Mesodermal cell (in vitro differentiated cells): ENCODE measurements around the gene FAM114A1.
"Not testable (repeated sequence)": the region's sequence is repeated elsewhere in the genome, so short reads cannot be mapped to it uniquely, and the experiment has no call there.

Source experiments
- H3K27ac ChIP-seq: 2 replicates; pipeline ENCODE4 v1.7.0; 2013; ENCODE audit warnings: mild to moderate bottlenecking, low read depth, low read length, moderate library complexity; ENCODE audit not compliant: severe bottlenecking
- H3K36me3 ChIP-seq: 2 replicates; pipeline ENCODE4 v1.7.1; 2013; ENCODE audit warnings: mild to moderate bottlenecking, low read length, moderate library complexity; ENCODE audit not compliant: control insufficient read depth, insufficient read depth
- H3K4me1 ChIP-seq: one replicate; pipeline ENCODE4 v1.7.1; 2013; ENCODE audit warnings: mild to moderate bottlenecking, low read length; ENCODE audit not compliant: insufficient read depth, control insufficient read depth, poor library complexity, severe bottlenecking
- H3K4me3 ChIP-seq: 2 replicates; pipeline ENCODE4 v1.7.0; 2013; ENCODE audit warnings: low read length, control low read depth, mild to moderate bottlenecking; ENCODE audit not compliant: insufficient read depth, poor library complexity, severe bottlenecking; ENCODE audit errors: extremely low read depth
- H3K9me3 ChIP-seq: 2 replicates; pipeline ENCODE4 v1.7.1; 2013; ENCODE audit warnings: mild to moderate bottlenecking, low read length, moderate library complexity; ENCODE audit not compliant: control insufficient read depth
- WGBS, 2 experiments: methylation state at CpG; one replicate each; pipeline ENCODE4 v1.1.5; 2013; ENCODE audit warnings: missing lambda C conversion rate in 2 of 2; ENCODE audit not compliant: insufficient coverage in 2 of 2; 5-methylcytosine and 5-hydroxymethylcytosine counted together

FAM114A1 gene

DNA sequence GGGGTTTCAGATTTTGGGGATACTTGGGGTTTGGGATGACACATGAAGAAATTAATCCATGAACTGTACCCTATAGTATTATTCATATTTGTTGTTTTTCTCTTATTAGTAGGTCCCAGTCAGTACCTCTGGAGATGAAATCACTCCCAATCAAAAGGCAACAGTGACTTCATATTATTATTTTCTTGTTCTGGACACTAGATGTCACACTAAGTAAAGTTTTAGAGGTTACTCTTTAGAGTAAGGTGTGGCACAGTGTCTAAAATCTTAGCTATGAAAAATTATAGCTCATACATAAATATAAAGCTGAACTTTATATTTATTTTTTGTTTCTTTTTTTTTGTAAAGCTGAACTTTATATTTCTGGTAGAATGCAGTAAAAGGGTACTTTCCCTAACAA lies 35.1 kb downstream of the FAM114A1 start:
- Histone ChIP-seq H3K27ac (no peak overlapping the region), H3K4me3 (no peak overlapping the region), H3K36me3 (peaks cover 65% of the 10 kb centered on the region), H3K4me1 (no peaks in the 10 kb centered on the region), H3K9me3 (no peaks in the 10 kb centered on the region)

DNA sequence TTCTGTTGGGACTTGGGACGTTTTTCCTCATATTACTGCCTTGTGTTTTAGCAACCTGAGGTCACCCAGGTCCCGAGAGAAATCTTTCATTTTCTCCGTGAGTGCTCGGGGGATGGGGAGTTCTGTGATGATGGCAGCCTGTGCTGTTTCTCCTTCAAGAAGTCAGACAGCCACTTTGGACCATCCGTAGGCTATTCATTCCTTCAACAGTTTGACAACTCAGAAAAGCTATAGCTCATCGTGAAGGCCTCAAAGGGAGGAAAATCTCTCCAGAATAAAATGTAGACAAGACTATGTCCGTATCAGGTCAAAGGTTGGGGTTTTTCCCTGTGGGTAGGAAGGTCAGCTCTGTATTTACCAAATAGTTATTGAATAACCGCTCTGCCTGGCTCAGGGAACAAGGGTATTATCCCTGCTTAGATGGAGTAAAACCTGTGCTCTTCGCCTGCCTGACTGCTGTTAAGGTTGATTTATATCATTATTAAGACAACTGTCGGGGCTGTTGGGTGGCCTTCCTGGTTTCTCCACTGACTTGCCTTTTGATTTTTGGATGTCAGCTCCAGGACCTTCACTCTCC lies 36.6 kb downstream of the FAM114A1 start:
- H3K4me1 ChIP-seq = no peaks in the 10 kb centered on the region
- no peak overlapping the region for H3K4me3 ChIP-seq
- 82 to 84% methylated on average over 4 to 7 of the region's 10 CpGs for WGBS, 2 experiments
- H3K36me3 ChIP-seq = peaks cover 67% of the 10 kb centered on the region
- no peak overlapping the region for H3K27ac ChIP-seq
- H3K9me3 ChIP-seq = no peaks in the 10 kb centered on the region

GRCh38 chr4:38904682-38905081 lies 37.1 kb downstream of the FAM114A1 start:
- Histone ChIP-seq H3K9me3 (no peaks in the 10 kb centered on the region), H3K36me3 (peaks cover 67% of the 10 kb centered on the region), H3K4me3 (no peak overlapping the region), H3K27ac (no peak overlapping the region), H3K4me1 (no peaks in the 10 kb centered on the region)
- WGBS, 2 experiments = 88 to 97% methylated on average over 3 of the region's 3 CpGs

GRCh38 chr4:38905652-38906385 lies 38.2 kb downstream of the FAM114A1 start:
- Histone ChIP-seq H3K9me3 (no peaks in the 10 kb centered on the region), H3K4me1 (no peaks in the 10 kb centered on the region), H3K4me3 (no peak overlapping the region), H3K36me3 (peaks cover 74% of the 10 kb centered on the region), H3K27ac (no peak overlapping the region)
- 93 to 96% methylated on average over 7 to 9 of the region's 10 CpGs for WGBS, 2 experiments

DNA sequence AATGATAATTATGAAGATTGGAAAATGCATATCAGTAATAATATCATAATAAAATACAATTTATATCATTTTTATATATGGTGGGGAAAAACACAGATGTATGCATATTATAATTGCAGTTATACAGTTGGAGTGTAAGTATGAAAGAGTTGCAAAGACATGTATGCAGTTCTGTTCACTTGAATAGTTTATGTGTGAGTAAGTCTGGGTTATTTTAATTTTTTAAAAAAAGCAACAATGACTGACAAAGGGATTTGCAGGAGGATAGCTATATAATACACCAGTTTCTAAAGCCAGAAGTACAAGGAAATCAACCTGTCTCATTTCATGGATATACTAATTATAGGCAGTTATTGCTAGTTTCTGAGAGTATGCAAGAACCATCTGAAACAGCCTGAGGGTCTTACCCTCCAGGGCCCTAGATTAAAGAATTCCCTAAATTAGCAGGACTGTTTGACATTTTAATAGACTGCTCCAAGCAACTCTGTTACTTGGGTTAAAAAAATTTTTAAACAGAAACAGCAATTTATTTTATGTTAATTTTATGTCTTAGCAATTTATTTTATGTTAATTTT lies 40.2 kb downstream of the FAM114A1 start:
- H3K9me3 ChIP-seq = no peaks in the 10 kb centered on the region
- no peaks in the 10 kb centered on the region for H3K4me1 ChIP-seq
- H3K27ac ChIP-seq = no peak overlapping the region
- no peak overlapping the region for H3K4me3 ChIP-seq
- peaks cover 87% of the 10 kb centered on the region for H3K36me3 ChIP-seq

GRCh38 chr4:38909015-38909414 lies 41.4 kb downstream of the FAM114A1 start:
- 100% methylated on average over 2 of the region's 3 CpGs; no CpG with 5 or more reads in 1 of the 2 experiments for WGBS, 2 experiments
- Histone ChIP-seq H3K36me3 (peaks cover 96% of the 10 kb centered on the region), H3K9me3 (no peaks in the 10 kb centered on the region), H3K4me3 (no peak overlapping the region), H3K4me1 (no peaks in the 10 kb centered on the region), H3K27ac (no peak overlapping the region)

DNA sequence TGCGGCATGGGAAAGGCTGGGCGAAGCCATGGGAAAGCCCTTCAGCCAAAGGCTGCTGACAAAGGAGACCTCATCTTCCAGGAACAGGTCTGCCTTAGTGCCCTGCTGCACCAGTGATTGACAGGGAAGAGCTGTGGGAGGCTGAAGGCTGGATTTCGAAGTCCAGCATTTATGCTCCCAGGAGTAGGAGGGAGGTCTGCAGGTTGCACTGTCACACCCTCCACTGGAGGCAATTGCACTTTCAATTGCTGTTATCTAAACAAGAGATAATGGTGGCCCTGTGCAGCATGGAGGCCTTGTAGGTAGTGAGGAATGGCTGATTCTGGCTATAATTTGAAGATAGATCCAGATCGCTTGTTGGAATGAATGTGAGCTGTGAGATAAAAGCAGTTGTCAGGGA lies 43.7 kb downstream of the FAM114A1 start:
- Histone ChIP-seq H3K9me3 (no peaks in the 10 kb centered on the region), H3K27ac (no peak overlapping the region), H3K4me1 (no peaks in the 10 kb centered on the region), H3K36me3 (peaks cover 95% of the 10 kb centered on the region), H3K4me3 (no peak overlapping the region)
- 95 to 96% methylated on average over 2 to 3 of the region's 4 CpGs for WGBS, 2 experiments

GRCh38 chr4:38914854-38915253 lies 47.2 kb downstream of the FAM114A1 start:
- H3K4me3 ChIP-seq = no peak overlapping the region
- H3K36me3 ChIP-seq = peaks cover 95% of the 10 kb centered on the region
- no peaks in the 10 kb centered on the region for H3K4me1 ChIP-seq
- no peaks in the 10 kb centered on the region for H3K9me3 ChIP-seq
- WGBS, 2 experiments = 89 to 96% methylated on average over 6 to 7 of the region's 8 CpGs
- no peak overlapping the region for H3K27ac ChIP-seq

GRCh38 chr4:38916267-38916666 lies 48.7 kb downstream of the FAM114A1 start:
- H3K36me3 ChIP-seq = peaks cover 95% of the 10 kb centered on the region
- whole genome bisulfite sequencing, 2 experiments = 96 to 100% methylated on average over 1 to 4 of the region's 5 CpGs
- not testable (repeated sequence) for H3K27ac ChIP-seq, H3K4me1 ChIP-seq, H3K9me3 ChIP-seq, H3K4me3 ChIP-seq

DNA sequence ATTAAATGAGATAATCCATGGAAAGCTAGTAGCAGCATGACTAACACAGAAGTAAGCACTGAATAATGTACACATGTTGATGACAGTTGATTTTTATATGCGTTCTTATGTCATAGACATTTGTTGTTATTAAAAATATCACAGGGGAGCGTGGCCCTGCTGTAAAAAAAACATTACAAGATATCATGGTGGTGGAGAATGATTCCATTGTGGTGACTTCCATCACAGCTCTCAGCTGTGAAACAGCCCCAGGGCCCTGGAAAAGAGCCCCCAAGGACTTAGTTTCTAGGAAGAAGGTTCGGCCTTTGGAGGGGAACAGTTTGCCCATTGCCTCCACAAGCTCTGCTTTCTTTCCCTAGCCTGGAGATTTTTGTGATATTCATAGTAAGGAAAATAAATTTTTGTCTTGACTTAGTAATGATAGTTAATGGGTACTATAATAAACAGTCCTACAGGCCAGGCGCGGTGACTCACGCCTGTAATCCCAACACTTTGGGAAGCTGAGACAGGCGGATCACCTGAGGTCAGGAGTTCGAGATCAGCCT lies 49.9 kb downstream of the FAM114A1 start:
- H3K4me3 ChIP-seq = no peak overlapping the region
- 87% methylated on average over 2 of the region's 8 CpGs; no CpG with 5 or more reads in 1 of the 2 experiments for WGBS, 2 experiments
- H3K9me3 ChIP-seq = no peaks in the 10 kb centered on the region
- H3K4me1 ChIP-seq = no peaks in the 10 kb centered on the region
- H3K36me3 ChIP-seq = peaks cover 96% of the 10 kb centered on the region
- no peak overlapping the region for H3K27ac ChIP-seq

DNA sequence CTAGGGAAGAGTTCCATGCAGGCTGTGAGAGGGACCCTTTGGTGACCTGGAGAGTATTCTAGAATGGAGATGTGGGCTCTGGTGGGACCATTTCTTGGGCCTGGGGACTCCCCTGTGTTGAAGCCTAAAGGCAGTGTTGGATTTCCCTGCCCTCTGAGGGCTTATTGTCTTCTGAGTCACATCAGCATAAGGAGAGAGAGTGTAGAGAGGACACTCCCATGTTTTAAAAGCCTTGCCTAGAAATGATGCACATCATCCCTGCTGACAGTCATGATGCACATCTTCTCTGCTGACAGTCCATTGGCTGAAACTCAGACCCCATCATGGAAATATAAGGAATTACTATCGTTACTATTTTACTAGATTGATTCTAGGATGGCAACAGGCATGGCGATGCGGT lies 51.9 kb downstream of the FAM114A1 start:
- no peaks in the 10 kb centered on the region for H3K9me3 ChIP-seq
- H3K4me3 ChIP-seq = no peak overlapping the region
- H3K36me3 ChIP-seq = peaks cover 94% of the 10 kb centered on the region
- WGBS, 2 experiments = 88 to 100% methylated on average over 3 of the region's 3 CpGs
- no peaks in the 10 kb centered on the region for H3K4me1 ChIP-seq
- H3K27ac ChIP-seq = no peak overlapping the region
